GM21576 (cell line): ENCODE results near the gene ARMH1.
A peak's percentile ranks its signal among the peaks of the same experiment; 100 is the strongest.

Experiments used
- ATAC-seq: cut with Tn5 transposase; IDR thresholded peaks from one replicate; pipeline ENCODE4 v1.9.1; 2021; ENCODE audit warnings: mild to moderate bottlenecking, moderate library complexity; ENCODE audit not compliant: unreplicated experiment

Gene ARMH1

GRCh38 chr1:44674113-44675000, at the start of gene ARMH1, which contains the start of gene TMEM53:
ARMH1 (plus strand) TSS chr1:44674714; CDS start chr1:44689698, 14,984 bp downstream.
TMEM53 (minus strand) TSS chr1:44674481; CDS start chr1:44674391, 90 bp downstream.
- peak; percentile 86 for ATAC-seq

- no peak for ATAC-seq
These were observed 49.2 kb upstream of the ARMH1 start for GRCh38 chr1:44625348-44625747.

- no peak for ATAC-seq
These were observed 45.4 kb upstream of the ARMH1 start for GRCh38 chr1:44628962-44629756.

- no peak for ATAC-seq
These were observed 44.4 kb upstream of the ARMH1 start for GRCh38 chr1:44630116-44630515.

- ATAC-seq, result peak; percentile 1
These were observed 43.2 kb upstream of the ARMH1 start for GRCh38 chr1:44631333-44631646.

- peak; percentile 63 for ATAC-seq
These were observed 42.6 kb upstream of the ARMH1 start for GRCh38 chr1:44631647-44632539.

GRCh38 chr1:44632598-44632997, 41.9 kb upstream of the ARMH1 start:
- ATAC-seq, result no peak

GRCh38 chr1:44634606-44635189, 39.8 kb upstream of the ARMH1 start:
- ATAC-seq, result no peak

GRCh38 chr1:44635439-44635838, 39.1 kb upstream of the ARMH1 start:
- no peak for ATAC-seq

- ATAC-seq, result no peak
These were observed 38.3 kb upstream of the ARMH1 start for GRCh38 chr1:44636083-44636687.

GRCh38 chr1:44636688-44637598, 37.6 kb upstream of the ARMH1 start:
- no peak for ATAC-seq

GRCh38 chr1:44637702-44638411, 36.7 kb upstream of the ARMH1 start:
- ATAC-seq, result no peak

GRCh38 chr1:44640200-44640853, 34.2 kb upstream of the ARMH1 start:
- ATAC-seq, result no peak

- ATAC-seq, result no peak
These were observed 33.1 kb upstream of the ARMH1 start for GRCh38 chr1:44641126-44642102.

GRCh38 chr1:44642255-44642654, 32.3 kb upstream of the ARMH1 start:
- ATAC-seq, result no peak

GRCh38 chr1:44642925-44643324, 31.6 kb upstream of the ARMH1 start:
- ATAC-seq, result no peak
